ENCODE data around the gene SKA3.
"Not testable (repeated sequence)": the region's sequence is repeated elsewhere in the genome, so short reads cannot be mapped to it uniquely, and the experiment has no call there.

Gene SKA3

DNA sequence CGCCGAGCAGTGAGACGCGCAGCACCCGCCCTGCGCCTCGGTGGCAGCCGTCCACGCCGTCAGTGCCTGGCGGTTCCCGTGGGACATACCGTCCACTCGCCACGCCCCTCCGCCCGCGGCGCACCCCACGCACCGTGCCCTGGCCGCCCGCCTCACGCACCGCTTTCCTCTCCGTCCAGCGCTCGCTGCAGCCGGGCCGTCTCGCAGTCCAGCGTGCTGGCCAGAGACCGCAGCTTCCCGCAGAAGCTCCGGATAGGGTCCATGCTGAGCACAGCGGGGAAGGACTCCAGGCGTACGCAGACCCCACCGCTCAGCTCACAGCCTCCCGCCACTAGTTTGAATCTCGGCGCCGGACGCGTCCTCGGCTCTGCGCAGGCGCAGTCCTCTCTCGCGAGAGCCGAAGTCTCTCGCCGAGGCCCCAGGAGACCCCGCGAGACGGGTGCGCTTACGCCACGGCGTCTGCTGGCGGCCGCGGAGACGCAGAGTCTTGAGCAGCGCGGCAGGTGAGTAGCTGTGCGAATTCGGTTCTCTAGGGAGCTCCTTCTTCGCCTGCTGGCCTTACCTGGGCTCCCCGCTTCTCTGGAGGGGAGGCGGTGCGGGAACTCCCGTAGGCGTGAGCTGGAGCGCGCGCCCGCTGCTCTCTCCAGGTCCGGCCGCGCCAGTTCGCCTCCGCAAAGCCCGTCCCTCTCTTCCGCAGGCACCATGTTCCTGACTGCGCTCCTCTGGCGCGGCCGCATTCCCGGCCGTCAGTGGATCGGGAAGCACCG lies at the start of gene SKA3, which contains the start of gene MRPL57:
SKA3 (minus strand) TSS at position 338 of the 767 bp plus-strand sequence; CDS start at position 263, 75 bp downstream.
MRPL57 (plus strand) TSS at position 444 of the 767 bp plus-strand sequence; CDS start at position 703, 259 bp downstream.
- peak; percentile 94 for DNase-seq

- no peak for DNase-seq
Measured at GRCh38 chr13:21225082-21225481, 48.7 kb upstream of the SKA3 start.

- DNase-seq, result no peak
Measured at GRCh38 chr13:21221268-21221667, 44.9 kb upstream of the SKA3 start.

GRCh38 chr13:21219716-21220115 lies 43.4 kb upstream of the SKA3 start:
- DNase-seq, result not testable (repeated sequence)

DNA sequence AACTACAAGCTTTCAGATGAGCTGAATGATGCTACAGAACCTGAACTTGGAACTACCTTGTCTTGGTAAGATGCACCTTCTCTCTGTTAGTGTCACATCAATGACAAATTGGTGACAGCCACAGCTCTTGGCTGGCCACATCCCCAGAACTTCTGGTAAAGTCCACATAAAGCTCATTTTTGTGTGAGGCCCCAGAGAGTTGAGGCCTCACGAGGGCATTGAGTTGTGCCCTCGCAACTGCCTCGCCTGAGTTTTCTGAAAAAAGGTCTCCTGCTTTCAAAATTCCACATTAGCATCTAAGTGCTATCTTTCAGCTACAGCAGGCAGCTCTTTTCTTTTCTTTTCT lies 42.7 kb upstream of the SKA3 start:
- no peak for DNase-seq

DNA sequence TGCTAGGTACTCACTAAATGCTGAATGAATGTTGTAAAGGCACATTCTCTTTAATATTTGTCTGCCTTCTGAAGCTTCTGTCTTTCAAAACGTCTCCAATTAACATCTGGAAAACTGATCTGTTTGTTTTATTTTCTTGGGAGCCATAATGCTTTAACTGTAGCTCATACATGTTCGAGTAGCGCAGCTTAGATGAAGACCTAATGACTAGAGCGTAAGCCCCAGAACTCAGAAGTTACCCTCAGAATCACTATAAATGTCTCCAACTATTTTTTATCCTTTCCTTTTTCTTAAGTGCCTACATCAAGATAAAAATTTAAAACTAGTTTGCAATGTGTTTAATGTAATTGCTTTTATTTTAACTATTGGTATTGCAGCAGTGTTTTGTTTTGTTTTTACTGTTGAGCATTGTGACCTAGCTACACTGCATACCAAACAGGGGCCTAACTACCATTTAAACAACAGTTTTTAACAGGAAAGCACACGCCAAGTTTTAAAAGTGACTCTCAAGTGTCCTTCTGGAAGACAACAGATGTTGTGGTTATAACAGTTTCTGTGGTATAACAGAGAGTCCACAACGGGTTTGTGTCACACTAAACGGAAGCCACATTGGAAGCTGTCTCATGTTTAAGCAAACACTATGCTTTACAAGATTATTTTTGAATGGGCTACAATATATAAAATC lies 42.1 kb upstream of the SKA3 start:
- DNase-seq, result no peak

DNA sequence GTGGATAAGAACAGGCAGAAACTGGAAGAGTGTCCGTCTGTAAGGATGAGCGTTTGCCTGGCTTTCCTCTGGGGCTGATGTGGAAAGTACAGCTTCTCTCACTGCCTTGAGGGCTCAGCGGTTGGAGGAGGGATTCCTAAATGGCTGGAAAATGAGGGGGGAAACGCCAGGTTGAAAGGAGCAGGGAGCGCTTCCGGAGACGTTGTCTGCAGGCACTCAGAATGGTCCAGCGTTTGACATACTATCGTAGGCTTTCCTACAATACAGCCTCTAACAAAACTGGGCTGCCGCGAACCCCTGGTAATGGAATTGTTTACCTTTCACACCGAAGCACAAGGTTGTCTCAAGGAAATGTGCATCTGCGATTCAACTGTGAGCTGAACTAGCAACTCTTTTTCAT lies 40.0 kb upstream of the SKA3 start:
- DNase-seq, result no peak

GRCh38 chr13:21215419-21215818 lies 39.1 kb upstream of the SKA3 start:
- DNase-seq, result not testable (repeated sequence)

DNA sequence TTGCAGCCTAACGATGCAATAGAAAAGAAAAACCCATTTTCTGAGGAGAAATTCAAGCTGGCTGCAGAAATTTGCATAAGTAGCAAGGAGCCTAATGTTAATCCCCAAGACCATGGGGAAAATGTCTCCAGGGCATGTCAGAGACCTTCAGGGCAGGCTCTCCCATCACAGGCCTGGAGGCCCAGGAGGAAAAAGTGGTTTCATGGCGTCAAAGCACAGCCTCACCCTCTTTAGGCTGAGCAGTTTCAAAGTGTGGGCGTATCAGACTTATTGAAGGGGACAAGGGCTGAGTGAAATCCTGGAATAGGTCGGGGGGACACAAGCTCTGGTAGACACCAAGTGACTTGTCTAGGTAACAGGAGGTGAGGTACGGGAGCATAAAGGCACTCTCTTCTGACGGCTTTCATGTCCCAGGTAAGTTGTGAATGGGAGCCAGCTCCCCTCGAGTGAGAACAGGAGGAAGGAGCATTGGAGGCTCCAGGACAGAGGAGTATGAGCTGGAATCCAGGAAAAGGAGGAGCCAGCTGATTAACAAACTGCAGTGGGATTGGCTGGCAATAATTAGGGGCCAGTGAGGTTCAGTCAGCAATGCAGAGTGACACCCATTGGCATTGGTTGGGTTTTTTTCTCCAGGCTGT lies 35.9 kb upstream of the SKA3 start:
- DNase-seq, result no peak

- DNase-seq, result no peak
Measured at GRCh38 chr13:21208652-21209154, 32.4 kb upstream of the SKA3 start.

DNA sequence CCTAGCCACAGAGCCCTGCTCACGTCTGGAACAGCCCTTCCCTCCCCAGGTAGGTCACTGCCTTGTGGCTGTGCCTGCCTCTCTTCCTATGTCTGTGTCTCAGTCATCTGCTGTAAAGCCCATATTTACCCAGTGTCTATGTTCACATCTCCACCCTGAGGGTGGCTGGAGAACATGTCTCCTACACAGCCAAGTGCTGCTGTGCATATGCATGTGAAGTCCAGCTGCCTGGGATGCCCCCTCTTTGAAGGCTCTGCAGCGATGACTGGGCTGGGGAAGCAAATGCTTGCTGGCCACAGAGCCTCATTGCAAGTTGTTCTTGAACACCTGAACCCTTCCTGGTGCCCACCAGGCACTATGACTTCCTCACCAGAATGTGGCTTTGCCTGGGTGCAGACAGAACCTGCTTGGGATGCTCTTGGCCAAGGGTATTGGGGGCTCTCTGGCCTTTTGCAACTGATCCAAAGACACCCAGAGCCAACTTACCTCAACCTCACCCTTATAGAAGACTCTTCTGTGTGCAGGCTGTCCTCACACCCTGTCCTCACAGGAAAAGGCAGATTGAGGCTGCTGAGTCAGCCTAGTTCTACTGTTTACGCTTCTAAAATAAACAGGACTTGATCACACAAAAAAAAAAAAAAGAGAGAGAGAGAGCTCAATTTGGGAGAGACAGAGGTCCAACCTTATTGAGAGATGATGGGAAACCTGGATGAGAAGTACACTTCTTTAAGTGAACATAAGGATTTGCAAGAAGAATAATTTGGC lies 26.6 kb upstream of the SKA3 start:
- no peak for DNase-seq

GRCh38 chr13:21201456-21202190 lies 25.3 kb upstream of the SKA3 start:
- DNase-seq, result not testable (repeated sequence)

- not testable (repeated sequence) for DNase-seq
Measured at GRCh38 chr13:21198391-21198790, 22.0 kb upstream of the SKA3 start.

- not testable (repeated sequence) for DNase-seq
Measured at GRCh38 chr13:21197606-21198225, 21.4 kb upstream of the SKA3 start.

- not testable (repeated sequence) for DNase-seq
Measured at GRCh38 chr13:21194756-21195155, 18.4 kb upstream of the SKA3 start.

GRCh38 chr13:21186410-21186809 lies 10.1 kb upstream of the SKA3 start:
- not testable (repeated sequence) for DNase-seq

DNA sequence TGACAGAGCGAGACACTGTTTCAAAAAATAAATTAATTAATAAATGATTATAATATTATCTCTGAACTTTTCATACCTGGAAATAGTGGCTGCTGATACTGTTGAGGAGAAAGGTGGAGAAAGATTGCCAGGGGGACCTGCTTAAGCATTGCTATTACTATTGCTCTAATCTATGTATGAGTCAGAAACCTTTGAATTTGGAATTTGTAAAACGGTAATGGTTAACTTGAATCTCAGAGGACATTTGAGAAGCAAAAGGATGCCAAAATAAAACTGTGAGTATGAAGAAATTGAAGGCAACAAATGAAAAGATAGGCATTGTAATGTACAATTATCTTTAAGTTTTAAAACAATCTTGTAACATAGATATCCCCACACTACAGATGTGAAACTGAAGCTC lies 5.3 kb upstream of the SKA3 start:
- no peak for DNase-seq

GRCh38 chr13:21176982-21177284 lies 581 bp upstream of the SKA3 start:
- DNase-seq, result no peak

- DNase-seq, result no peak
Measured at GRCh38 chr13:21175656-21176214, 617 bp downstream of the SKA3 start.

DNA sequence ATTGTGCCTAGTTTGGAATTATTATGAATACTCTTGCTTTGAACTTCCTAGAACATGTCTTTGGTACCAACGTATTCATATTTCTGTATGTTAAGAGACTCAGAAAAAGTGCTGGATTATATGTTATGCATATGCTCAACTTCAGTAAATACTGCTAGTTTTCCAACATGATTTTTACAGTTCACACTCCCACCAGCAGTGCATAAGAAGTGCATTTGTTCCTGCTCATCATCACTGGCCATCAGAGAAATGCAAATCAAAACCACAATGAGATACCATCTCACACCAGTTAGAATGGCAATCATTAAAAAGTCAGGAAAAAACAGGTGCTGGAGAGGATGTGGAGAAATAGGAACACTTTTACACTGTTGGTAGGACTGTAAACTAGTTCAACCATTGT lies 2.6 kb downstream of the SKA3 start:
- not testable (repeated sequence) for DNase-seq

DNA sequence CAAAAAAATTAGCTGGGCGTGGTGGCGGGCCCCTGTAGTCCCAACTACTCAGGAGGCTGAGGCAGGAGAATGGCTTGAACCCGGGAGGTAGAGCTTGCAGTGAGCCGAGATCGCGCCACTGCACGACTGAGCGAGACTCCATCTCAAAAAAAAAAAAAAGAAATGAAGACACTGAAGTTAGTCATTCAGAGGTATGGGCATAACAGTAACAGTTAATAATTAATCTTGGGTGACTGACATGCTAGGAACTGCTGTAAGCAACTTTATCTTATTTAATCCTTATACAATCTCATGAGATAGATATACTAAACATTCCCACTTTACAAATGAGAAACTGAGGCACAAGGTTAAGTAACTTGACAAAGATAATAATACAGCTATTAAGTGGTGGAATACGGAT lies 4.9 kb downstream of the SKA3 start:
- no peak for DNase-seq
